Mucosa of descending colon (tissue), 3 donors: ENCODE results near the gene MAB21L4. TPM values are rescaled to one million over a fixed set of nuclear protein-coding genes. Genes with fewer than 3 reads are reported as not detected.
A peak's percentile ranks its signal among the peaks of the same experiment; 100 is the strongest.

Source experiments
- ATAC-seq: fragments of 200-7000 bp; cut with Tn5 transposase; one replicate; pipeline ENCODE4 v1.9.1; 2020; ENCODE audit warnings: mild to moderate bottlenecking, moderate library complexity
- DNase-seq, 3 donors: peaks; one replicate each; pipeline ENCODE4 v3.0.0-alpha.2; 2020
- H3K36me3 ChIP-seq: fragments of 200-600 bp; one replicate; pipeline ENCODE4 v1.8.0; 2021; ENCODE audit warnings: low read depth, mild to moderate bottlenecking
- H3K4me1 ChIP-seq: fragments of 200-600 bp; one replicate; pipeline ENCODE4 v1.8.0; 2021; ENCODE audit warnings: low read depth, mild to moderate bottlenecking
- H3K4me3 ChIP-seq: fragments of 200-600 bp; one replicate; pipeline ENCODE4 v1.8.0; 2021; ENCODE audit warnings: mild to moderate bottlenecking
- H3K9me3 ChIP-seq: fragments of 200-600 bp; one replicate; pipeline ENCODE4 v1.8.0; 2021; ENCODE audit warnings: mild to moderate bottlenecking
- CTCF ChIP-seq: fragments of 200-600 bp; IDR thresholded peaks from one replicate; pipeline ENCODE4 v1.8.0; 2022; ENCODE audit warnings: antibody characterized with exemption, mild to moderate bottlenecking
- intact Hi-C, 2 donors: fragments of 100-400 bp; cut with DNase I in 1 of 2; cut with micrococcal nuclease in 1 of 2; formaldehyde crosslinking; loops; one replicate each; pipeline versions ENCODE4 v1.11.0 to v1.11.1; 2022; cut with DNase I, micrococcal nuclease
- total RNA-seq, 3 donors: library from RNA; stranded (reverse); fragmentation: NEBNext Ultra II Directional in 2 of 3; extraction: Animal tissue kit (Norgen Biotek cat#: 25700) in 2 of 3; gene quantifications; one replicate each; pipeline versions ENCODE4 v1.2.1 to v1.2.4, GENCODE V29; 2021 to 2023
- donor health status: DM: no; HTN: no; CAD: no; lungs with moderate emphysema.
- donor health status: DM: no; HTN: no; CAD: no.
- donor health status: DM: no; HTN: yes; CAD: no.

The MAB21L4 gene
- total RNA-seq, 3 donors from 2014 or later = 3.3 to 13.2 (median 8.1) TPM

- Histone ChIP-seq H3K4me1 (no peaks in the 10 kb centered on the region), H3K9me3 (no peaks in the 10 kb centered on the region), H3K36me3 (no peaks in the 10 kb centered on the region), H3K4me3 (no peak overlapping the region)
- intact Hi-C loops = no loop called here
- TF ChIP-seq CTCF = no peak
- DNase-seq = peak in 2 of 3 donors; percentile 29 to 39
- no peak for ATAC-seq
These were observed 37.4 kb upstream of the MAB21L4 start for GRCh38 chr2:240933048-240933965.

GRCh38 chr2:240932724-240933047 is 36.7 kb upstream of the MAB21L4 start:
- ATAC-seq (no peak), DNase-seq (no peak)
- Histone ChIP-seq H3K4me1 (no peaks in the 10 kb centered on the region), H3K36me3 (no peaks in the 10 kb centered on the region), H3K9me3 (no peaks in the 10 kb centered on the region), H3K4me3 (no peak overlapping the region)
- TF ChIP-seq CTCF = no peak
- intact Hi-C loops = no loop called here

- ATAC-seq = no peak
- Histone ChIP-seq H3K4me3 (no peak overlapping the region), H3K4me1 (no peaks in the 10 kb centered on the region), H3K9me3 (no peaks in the 10 kb centered on the region), H3K36me3 (no peaks in the 10 kb centered on the region)
- DNase-seq = peak in 1 of 3 donors; percentile 31
- TF ChIP-seq CTCF = no peak
- intact Hi-C loops = no loop called here
These were observed 36.2 kb upstream of the MAB21L4 start for GRCh38 chr2:240932001-240932723.

GRCh38 chr2:240931319-240931949 is 35.5 kb upstream of the MAB21L4 start:
- TF ChIP-seq CTCF = no peak
- H3K4me1 ChIP-seq = no peaks in the 10 kb centered on the region
- DNase-seq = peak in 1 of 3 donors; percentile 36

GRCh38 chr2:240930631-240931318 is 34.8 kb upstream of the MAB21L4 start:
- peak in 1 of 3 donors; percentile 37 for DNase-seq
- no peak for TF ChIP-seq CTCF
- intact Hi-C loops = no loop called here

More at GRCh38 chr2:240931319-240931949, 35.5 kb upstream of the MAB21L4 start:
- no peak for ATAC-seq
- no peaks in the 10 kb centered on the region for H3K36me3 ChIP-seq
- intact Hi-C loops = no loop called here
- H3K4me3 ChIP-seq = no peak overlapping the region
- no peaks in the 10 kb centered on the region for H3K9me3 ChIP-seq

More at GRCh38 chr2:240930631-240931318, 34.8 kb upstream of the MAB21L4 start:
- H3K4me1 ChIP-seq = no peaks in the 10 kb centered on the region
- no peak overlapping the region for H3K4me3 ChIP-seq
- H3K9me3 ChIP-seq = no peaks in the 10 kb centered on the region
- no peak for ATAC-seq
- no peaks in the 10 kb centered on the region for H3K36me3 ChIP-seq
